ENCODE results near the gene B3GAT2. TPM values are rescaled to one million over a fixed set of nuclear protein-coding genes. Genes with fewer than 3 reads are reported as not detected.

The B3GAT2 gene
- total RNA-seq, 2 donors from 2014 or later, result 0.31 to 0.42 TPM

DNA sequence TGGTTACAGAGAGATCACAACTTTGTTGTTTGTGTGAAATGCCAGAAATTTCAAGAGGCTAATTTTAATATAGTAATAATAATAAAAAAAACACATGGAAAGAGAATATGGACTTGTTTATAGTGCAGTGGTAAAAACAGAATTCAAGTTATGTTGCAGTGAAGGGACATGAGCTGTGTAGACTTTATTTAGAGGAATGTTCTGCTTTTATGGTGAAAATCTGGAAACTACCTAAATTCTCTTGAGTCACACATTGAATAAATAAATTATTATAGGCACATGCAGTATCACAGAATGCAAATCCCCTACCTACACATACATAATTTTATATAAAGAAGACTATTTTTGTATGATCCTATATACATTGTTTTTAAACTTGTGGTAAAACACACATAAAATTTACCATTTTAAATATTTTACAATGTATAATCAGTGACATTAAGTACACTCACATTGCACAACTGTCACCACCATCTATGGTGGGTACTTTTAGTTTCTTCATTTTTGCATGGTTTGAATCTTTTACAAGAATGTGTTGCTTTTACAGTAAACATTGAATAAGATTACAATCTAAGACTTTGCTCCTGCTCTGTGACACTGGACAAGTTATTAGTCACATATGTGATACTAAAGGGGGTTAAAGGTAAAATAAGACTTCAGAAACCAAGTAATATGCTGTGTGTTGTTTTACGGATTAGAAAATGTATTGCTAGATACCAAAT lies 107.4 kb downstream of the B3GAT2 start:
- H3K27me3 ChIP-seq (ENCODE audit: control insufficient read depth, insufficient read depth, low read length, poor library complexity, severe bottlenecking), result no peaks in the 10 kb centered on the region
- H3K4me1 Mint-ChIP-seq, result no peaks in the 10 kb centered on the region
- H3K4me3 Mint-ChIP-seq, result no peak overlapping the region
- no peaks in the 10 kb centered on the region for H3K9me3 ChIP-seq (ENCODE audit: control insufficient read depth, low read length)
- H3K9me3 Mint-ChIP-seq, result no peaks in the 10 kb centered on the region
- H3K4me3 ChIP-seq (ENCODE audit: low read length), result no peak overlapping the region
- DNase-seq, result no peak
- H3K9ac ChIP-seq (ENCODE audit: extremely low read depth, low read length, poor library complexity, severe bottlenecking), result no peak overlapping the region
- TF ChIP-seq, protein P1, sequence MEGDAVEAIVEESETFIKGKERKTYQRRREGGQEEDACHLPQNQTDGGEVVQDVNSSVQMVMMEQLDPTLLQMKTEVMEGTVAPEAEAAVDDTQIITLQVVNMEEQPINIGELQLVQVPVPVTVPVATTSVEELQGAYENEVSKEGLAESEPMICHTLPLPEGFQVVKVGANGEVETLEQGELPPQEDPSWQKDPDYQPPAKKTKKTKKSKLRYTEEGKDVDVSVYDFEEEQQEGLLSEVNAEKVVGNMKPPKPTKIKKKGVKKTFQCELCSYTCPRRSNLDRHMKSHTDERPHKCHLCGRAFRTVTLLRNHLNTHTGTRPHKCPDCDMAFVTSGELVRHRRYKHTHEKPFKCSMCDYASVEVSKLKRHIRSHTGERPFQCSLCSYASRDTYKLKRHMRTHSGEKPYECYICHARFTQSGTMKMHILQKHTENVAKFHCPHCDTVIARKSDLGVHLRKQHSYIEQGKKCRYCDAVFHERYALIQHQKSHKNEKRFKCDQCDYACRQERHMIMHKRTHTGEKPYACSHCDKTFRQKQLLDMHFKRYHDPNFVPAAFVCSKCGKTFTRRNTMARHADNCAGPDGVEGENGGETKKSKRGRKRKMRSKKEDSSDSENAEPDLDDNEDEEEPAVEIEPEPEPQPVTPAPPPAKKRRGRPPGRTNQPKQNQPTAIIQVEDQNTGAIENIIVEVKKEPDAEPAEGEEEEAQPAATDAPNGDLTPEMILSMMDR (conservative IDR thresholded peaks at IDR 0.05), result no peak
- H3K36me3 ChIP-seq (ENCODE audit: control insufficient read depth, insufficient read depth, low read length), result peaks cover 28% of the 10 kb centered on the region
- peaks cover 20% of the 10 kb centered on the region for H3K36me3 Mint-ChIP-seq (ENCODE audit: low read depth)
- H3K27me3 Mint-ChIP-seq (ENCODE audit: insufficient read depth), result no peaks in the 10 kb centered on the region
- no peak overlapping the region for H3K27ac ChIP-seq (ENCODE audit: low read depth, low read length)
- no peaks in the 10 kb centered on the region for H3K4me1 ChIP-seq (ENCODE audit: control insufficient read depth, insufficient read depth, low read length)
- 91 to 100% methylated on average over 1 of the region's 1 CpG for WGBS, 2 experiments (ENCODE audit: insufficient coverage in 1 of 2, insufficient read length in 1 of 2)
- no peak overlapping the region for H3K27ac Mint-ChIP-seq

DNA sequence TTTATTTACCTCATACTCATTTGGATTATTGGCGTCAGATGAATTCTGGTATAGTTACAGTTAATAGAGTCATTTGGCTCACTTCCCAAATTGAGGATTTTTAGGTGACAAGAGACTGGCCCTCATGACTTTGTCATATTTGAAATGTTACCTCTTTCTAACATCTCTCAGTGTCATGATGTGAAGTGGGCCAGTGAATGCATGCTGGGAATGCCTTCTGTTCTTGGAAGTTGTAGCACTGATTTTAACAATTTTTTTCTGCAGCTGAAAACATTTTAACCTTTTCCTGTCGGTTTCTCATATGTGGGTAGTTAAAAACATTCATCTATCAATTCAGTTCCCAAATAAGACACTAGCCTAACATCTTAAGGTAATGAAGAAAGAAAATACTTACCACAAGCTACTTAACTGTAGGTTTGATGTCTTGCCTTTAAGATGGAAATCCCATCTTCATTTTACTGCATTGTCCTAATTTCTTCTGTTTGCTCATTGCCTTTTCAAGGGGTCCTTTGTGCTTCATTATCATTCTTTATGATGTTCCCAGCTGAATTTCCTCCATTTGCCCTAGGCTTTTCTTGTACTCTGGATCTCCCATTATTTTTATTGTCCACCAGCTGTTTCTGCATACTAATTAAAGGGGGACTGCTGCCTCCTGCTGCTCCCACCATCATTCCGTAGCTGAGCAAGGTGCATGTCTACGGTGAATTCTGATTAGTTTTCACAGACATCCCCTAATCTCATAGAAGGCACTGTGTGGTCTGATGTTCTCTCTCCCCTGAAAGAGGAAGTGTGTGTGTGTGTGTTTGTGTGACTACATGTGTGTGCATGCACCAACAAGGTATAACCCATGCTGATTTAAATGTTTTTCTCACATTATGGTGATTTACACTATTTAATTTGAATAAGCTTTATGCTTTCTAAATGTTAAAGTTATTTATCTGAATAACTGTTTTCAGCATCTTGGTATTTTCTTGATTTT lies 109.5 kb downstream of the B3GAT2 start:
- H3K36me3 Mint-ChIP-seq (ENCODE audit: low read depth), result peaks cover 15% of the 10 kb centered on the region
- H3K27ac Mint-ChIP-seq, result no peak overlapping the region

DNA sequence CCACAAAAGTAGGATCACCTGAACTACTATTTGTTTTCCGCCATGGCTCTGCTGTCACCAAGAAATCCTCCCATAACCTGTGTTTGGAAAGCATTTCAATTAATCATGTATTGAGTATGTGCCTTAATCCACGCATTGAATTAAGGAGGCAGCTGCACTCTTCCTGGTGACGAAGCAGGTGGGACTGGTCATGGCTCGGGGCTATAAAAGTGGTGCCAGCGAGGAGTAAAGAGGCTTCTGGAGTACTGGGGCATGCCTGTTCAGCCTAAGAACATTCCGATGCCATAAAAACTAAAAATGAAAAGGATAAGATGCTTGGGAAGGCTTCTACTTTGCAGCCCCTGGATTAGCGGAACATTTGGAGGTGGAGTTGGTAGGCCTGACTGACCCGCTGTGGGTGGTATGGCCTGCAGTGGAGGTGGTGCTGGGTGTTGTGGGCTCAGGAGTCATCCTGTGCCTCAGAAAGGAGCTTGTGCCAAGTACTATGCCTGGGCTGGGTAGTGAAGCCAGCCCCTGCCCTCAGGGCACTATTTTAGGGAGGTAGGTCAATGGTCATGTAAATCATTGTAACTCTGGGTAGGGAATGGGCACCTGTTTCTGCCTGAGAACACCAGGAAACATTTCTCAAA lies 110.5 kb downstream of the B3GAT2 start:
- Mint-ChIP-seq H3K27ac (no peak overlapping the region), H3K27me3 (ENCODE audit: insufficient read depth) (no peaks in the 10 kb centered on the region), H3K4me3 (no peak overlapping the region), H3K4me1 (no peaks in the 10 kb centered on the region), H3K36me3 (ENCODE audit: low read depth) (peaks cover 15% of the 10 kb centered on the region), H3K9me3 (no peaks in the 10 kb centered on the region)
- 94 to 98% methylated on average over 6 to 8 of the region's 8 CpGs for WGBS, 2 experiments (ENCODE audit: insufficient coverage in 1 of 2, insufficient read length in 1 of 2)
- no peak for DNase-seq
- Histone ChIP-seq H3K36me3 (ENCODE audit: control insufficient read depth, insufficient read depth, low read length) (peaks cover 14% of the 10 kb centered on the region), H3K4me1 (ENCODE audit: control insufficient read depth, insufficient read depth, low read length) (no peaks in the 10 kb centered on the region), H3K4me3 (ENCODE audit: low read length) (no peak overlapping the region), H3K27me3 (ENCODE audit: control insufficient read depth, insufficient read depth, low read length, poor library complexity, severe bottlenecking) (no peaks in the 10 kb centered on the region), H3K9ac (ENCODE audit: extremely low read depth, low read length, poor library complexity, severe bottlenecking) (no peak overlapping the region), H3K27ac (ENCODE audit: low read depth, low read length) (no peak overlapping the region), H3K9me3 (ENCODE audit: control insufficient read depth, low read length) (no peaks in the 10 kb centered on the region)
- TF ChIP-seq, protein P1 (conservative IDR thresholded peaks at IDR 0.05), result no peak

More for the DNA sequence above, 109.5 kb downstream of the B3GAT2 start:
- Histone ChIP-seq H3K27me3 (ENCODE audit: control insufficient read depth, insufficient read depth, low read length, poor library complexity, severe bottlenecking) (no peaks in the 10 kb centered on the region), H3K36me3 (ENCODE audit: control insufficient read depth, insufficient read depth, low read length) (peaks cover 20% of the 10 kb centered on the region), H3K9ac (ENCODE audit: extremely low read depth, low read length, poor library complexity, severe bottlenecking) (no peak overlapping the region), H3K9me3 (ENCODE audit: control insufficient read depth, low read length) (no peaks in the 10 kb centered on the region), H3K27ac (ENCODE audit: low read depth, low read length) (no peak overlapping the region), H3K4me3 (ENCODE audit: low read length) (no peak overlapping the region), H3K4me1 (ENCODE audit: control insufficient read depth, insufficient read depth, low read length) (no peaks in the 10 kb centered on the region)
- TF ChIP-seq, protein P1 (conservative IDR thresholded peaks at IDR 0.05), result no peak
- Mint-ChIP-seq H3K27me3 (ENCODE audit: insufficient read depth) (no peaks in the 10 kb centered on the region), H3K9me3 (no peaks in the 10 kb centered on the region), H3K4me1 (no peaks in the 10 kb centered on the region), H3K4me3 (no peak overlapping the region)
- WGBS, 2 experiments (ENCODE audit: insufficient coverage in 1 of 2, insufficient read length in 1 of 2), result 67 to 91% methylated on average over 1 to 4 of the region's 4 CpGs
- DNase-seq, result no peak
